HG02938 (cell line): Measurements from ENCODE around the gene FCRL4.

ENCODE experiments used
- ATAC-seq: cut with Tn5 transposase; IDR thresholded peaks from one replicate; pipeline ENCODE4 v1.9.1; 2021; ENCODE audit warnings: mild to moderate bottlenecking, moderate library complexity; ENCODE audit not compliant: unreplicated experiment

Gene FCRL4

DNA sequence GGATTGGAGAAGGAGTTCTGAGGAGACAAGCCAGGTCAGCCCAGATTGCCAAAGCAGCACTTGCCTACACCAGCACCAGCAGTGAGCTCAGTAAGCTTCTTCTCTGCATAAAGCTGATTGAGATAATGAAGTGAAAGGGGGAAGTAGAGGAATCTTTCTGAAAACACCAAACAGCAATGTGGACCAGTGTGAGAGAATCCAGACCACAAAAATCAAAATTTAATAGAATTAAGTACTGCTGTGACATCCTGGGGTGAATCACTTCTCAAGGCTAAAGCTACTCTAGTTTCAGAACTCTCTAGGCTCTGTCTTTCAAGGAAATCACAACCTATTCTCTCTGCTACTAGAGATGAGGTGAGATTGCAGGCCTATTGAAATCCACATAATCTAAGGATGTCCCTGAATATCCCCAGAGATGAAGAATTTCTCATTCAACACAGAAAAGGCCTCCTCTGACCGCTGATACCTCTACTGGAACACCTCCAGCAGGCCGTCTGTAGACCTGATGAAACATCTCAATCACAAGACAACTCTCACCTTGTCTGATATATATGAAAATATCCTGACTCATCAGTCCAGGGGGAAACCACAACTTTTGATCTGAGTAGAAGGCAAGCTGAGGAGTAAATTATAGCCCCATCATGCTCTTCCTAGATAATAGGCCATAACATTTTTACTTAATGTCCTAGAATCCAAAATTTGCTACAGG, at the start of gene FCRL4:
TSS of gene FCRL4 (minus strand) at position 127 of the 709 bp plus-strand sequence. CDS start 141 bp downstream, outside the sequence.
- peak; percentile 77 for ATAC-seq

DNA sequence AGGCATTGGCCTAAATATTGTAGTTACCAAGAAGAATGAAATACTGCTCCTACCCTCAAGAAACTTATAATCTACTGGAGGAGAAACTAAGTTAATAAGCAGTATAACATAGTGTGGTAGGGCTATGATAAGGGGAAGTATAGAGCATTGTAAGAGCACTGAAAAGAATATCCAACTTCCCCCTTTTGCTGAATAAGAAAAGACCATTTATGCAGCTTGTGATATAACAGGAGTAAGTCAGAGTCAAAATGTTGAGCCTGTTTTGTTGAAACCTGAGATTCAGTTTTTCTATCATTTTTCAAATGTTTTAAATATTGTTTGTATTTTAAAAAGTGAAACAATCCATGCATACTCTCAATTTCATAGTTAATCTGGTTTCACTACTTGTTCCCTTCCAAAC, 48.3 kb upstream of the FCRL4 start:
- no peak for ATAC-seq

- ATAC-seq, result no peak
These were observed 43.3 kb upstream of the FCRL4 start for GRCh38 chr1:157641177-157641576.

DNA sequence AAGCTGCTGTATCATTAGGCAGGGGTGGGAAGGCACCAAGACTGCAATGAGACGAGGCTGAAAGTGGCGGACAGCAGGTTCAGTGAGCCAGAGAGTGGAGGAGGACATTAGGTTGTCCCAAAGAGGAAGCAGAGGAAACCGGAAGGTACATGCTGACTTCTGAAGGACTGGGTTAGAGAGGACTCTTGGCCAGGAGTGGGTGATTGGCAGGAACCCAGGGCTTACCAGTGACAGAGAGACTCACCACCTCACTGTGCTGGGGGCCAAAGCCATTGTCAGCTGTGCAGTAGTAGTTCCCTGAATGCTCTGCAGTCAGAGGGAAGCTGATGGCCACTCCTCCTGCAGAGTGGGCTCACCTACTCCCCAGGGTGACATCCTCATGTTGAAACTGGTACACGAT, 41.9 kb upstream of the FCRL4 start:
- ATAC-seq, result no peak

DNA sequence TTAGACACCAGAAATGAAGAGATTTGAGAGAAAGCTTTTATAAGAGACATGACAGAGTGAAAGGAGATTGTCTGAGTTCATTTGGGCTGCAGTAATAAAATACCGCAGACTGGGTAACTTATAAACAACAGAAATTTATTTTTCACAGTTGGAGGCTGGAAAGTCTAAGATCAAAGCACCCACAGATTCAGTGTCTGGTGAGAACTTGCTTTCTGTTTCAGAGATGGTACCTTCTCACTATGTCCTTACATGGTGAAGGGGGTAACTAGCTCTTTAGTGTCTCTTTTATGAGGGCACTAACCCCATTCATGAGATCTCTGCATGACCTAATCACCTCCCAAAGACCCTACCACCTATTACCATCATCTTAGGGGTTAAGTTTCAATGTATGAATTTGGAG, 30.9 kb upstream of the FCRL4 start:
- ATAC-seq, result no peak

DNA sequence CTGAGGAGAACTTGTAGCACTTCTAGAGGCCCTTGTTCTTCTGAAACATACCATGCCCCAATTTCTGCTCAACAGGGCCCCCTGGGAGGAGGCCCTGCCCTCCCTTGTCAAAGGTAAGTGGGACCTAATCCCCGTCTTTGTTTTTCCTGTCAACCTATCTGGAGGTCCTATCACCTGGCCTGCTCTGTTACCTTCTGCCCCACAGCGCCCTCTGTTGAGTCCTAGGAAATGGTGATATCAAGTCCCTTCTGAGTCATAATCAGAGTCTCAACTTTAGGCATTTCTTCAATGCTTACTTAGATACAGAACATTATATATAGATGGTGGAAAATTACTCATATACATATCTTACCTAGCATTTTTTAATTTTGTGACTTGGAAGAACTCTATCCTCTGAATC, 28.2 kb upstream of the FCRL4 start:
- ATAC-seq, result peak; percentile 67

GRCh38 chr1:157624471-157624870, 26.6 kb upstream of the FCRL4 start:
- ATAC-seq, result no peak

DNA sequence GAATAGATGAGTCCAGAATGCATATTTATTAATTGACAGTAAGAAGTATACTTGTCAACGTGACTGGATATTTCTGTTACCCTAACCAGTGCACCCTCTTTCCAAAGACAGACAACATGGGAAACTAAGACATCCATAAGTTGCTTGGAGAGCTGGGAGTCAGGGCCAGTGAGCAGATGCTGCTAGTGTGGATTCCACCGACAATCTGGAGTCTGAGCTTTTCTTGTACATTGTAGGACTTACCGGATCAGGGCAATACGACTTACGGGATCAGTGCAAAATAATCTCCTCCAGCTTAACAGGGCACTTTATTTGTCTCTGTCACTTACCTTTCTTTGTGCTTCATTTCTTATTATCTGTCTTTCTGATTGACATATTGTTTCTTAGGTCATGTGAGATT, 24.6 kb upstream of the FCRL4 start:
- ATAC-seq, result no peak

DNA sequence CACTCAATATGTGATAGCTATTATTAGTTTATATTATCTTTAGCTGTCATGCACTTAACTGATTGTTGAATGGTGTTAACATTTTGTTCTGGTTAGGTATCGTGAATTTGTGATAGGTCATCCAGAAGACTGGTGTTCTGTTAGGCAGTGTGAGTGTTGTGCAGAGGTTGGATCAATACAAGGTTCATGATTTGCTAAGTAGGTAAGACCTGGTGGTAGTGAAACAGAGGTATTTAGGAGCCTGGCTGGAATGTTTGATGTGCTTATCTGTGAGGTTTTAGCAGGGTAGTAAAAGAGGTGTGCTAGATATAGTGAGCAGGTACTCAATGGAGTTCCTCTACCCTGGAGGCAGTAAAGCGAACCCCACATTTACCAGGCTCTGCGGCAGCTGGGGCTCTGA, 20.3 kb upstream of the FCRL4 start:
- ATAC-seq, result no peak

DNA sequence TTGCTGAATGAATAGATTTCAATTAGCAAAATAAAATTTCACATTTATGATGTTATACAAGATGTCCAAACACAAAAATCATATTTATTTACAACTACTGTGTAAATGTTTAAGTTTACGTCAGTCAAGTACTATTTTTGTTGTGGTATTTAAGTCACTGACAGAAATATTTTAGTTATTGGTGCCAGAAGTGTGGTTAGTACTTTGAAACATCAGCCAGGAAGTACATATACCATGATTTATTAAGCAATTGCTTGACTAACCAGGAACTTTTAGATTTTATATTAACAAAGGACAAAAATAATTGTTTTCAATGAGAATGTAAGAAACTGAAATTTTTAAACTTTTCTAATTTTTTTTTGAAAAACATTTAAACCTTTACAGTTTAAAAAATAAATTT, 2.4 kb upstream of the FCRL4 start:
- no peak for ATAC-seq

GRCh38 chr1:157596384-157596783, 1.5 kb downstream of the FCRL4 start:
- ATAC-seq, result no peak

DNA sequence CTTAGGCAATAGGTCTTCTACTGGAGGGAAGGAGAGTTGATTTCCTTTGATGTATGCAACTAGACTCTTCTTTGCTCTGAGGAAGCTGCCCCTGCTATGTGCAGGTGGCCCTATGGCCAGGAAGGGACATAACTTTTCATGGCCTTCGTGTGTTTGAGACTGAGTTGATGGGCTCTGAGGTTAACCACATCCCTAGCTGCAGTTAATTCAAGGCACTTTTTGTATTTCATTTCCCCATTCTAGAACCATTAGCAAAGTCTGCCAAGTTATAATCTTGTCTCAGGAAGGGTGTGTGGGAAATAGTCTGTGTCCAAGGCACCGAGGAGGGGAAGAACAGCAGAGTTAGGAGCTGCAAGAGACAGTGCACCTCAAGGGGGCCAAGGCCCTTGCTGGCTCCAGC, 2.5 kb downstream of the FCRL4 start:
- ATAC-seq, result peak; percentile 43

DNA sequence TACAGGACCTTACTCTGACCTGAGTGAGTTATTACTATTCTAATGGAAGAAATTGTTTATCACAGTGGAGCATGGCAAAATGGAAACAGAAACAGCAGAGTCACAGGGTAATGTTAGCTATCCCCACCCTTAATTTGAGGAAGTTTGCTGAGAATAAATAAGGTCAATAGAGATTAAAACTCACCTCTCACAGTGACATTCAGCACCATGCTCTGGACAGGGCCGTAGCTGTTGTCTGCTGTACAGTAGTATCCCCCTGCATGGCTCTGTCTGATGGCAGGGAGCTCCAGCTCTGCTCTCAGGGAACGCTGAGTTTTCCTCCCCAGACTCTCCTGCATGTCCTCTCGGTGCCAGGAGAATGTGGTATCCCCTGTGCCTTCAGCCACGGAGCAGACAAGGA, 11.9 kb downstream of the FCRL4 start:
- no peak for ATAC-seq

DNA sequence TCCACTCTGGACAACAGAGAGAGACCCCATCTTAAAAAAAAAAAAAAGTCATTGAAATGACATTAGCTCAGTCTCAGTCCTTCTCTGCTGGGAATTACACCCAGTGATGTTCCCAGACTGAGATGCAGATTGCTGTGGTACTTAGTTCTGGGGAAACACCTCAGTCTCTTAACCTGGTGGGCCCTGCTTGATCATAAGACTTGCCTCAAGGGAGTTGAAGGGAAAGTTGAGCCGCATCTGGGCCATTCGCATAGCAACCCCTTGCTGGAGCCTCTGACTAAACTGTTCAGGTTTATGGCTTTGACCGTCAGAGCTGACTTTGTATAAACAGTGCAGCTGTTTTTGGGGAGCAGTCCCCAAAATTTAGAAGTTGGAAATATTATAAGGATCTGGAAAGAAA, 13.4 kb downstream of the FCRL4 start:
- no peak for ATAC-seq

GRCh38 chr1:157580828-157581210, 17.1 kb downstream of the FCRL4 start:
- no peak for ATAC-seq

GRCh38 chr1:157580179-157580827, 17.6 kb downstream of the FCRL4 start:
- no peak for ATAC-seq

GRCh38 chr1:157577420-157577819, 20.5 kb downstream of the FCRL4 start:
- no peak for ATAC-seq

DNA sequence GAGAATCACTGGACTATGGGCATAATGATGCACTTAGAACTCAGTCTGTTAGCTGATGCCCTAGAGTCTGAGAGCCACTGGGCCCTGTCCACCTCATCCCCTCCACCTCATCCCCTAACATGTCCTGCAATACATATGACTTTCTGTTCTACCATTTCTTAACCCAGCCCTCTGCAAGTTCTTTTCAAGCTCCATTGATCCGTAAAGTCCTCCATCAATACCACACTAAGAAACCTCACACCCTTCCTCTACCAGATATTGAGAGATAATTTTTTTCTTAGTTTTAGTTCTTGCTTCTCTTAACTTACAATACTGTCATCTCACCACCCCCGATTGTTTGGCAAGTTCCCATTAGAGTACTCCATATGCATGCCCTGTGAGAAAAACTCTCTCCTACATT, 22.1 kb downstream of the FCRL4 start:
- ATAC-seq, result peak; percentile 76

- ATAC-seq, result no peak
These were observed 23.0 kb downstream of the FCRL4 start for GRCh38 chr1:157574836-157575235.

DNA sequence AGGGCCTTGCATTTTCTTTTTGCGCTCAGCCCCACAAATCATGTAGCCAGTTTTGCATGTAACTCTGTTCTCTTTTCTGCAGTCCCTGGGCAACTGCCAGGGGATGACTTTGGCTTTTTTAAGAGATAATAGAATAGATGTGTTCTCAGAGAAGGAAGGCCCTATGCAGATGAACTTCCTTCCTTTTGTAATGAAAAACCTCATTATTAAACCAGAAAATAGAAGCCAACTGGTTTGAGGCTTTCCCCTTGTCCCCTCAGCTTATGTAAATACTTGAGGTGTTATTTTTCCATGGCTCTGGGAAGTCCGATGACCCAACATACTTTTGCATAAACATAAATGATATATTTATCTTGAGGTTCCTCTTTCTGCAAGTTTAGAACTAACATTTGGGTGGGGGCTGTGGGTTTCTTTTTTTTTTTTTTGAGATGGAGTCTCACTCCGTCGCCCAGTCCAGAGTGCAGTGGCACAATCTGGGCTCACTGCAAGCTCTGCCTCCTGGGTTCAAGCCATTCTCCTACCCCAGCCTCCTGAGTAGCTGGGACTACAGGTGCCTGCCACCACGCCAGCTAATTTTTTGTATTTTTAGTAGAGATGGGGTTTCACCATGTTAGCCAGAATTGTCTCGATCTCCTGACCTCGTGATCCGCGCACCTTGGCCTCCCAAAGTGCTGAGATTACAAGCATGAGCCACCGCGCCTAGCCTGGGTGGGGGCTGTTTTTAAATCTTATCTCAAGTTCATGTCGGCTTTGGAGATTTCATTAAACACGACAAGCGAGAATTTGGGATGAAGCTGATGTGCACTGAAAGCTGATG, 31.2 kb downstream of the FCRL4 start:
- ATAC-seq, result no peak

- ATAC-seq, result peak; percentile 76
These were observed 35.4 kb downstream of the FCRL4 start for GRCh38 chr1:157562515-157562914.

DNA sequence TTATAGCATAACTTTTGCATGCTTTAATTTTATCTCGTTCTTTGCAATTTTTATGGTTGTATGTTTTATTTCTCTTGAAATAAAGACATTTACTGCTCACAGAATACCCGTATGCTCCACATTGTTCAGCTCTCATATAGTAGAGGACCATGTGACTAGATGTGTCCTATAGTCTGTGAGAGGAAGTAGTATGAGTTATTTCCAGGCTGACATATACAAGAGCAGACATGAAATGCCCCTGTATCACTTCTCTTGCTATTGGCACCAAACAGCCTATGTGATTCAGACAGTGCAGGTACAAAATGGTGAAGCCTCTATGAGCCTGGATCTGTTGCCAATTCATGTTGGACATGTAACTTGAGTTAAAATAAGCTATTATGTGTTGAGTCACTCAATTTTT, 39.8 kb downstream of the FCRL4 start:
- no peak for ATAC-seq
